ENCODE measurements around the gene C20orf144.
"Not testable (repeated sequence)": the region's sequence is repeated elsewhere in the genome, so short reads cannot be mapped to it uniquely, and the experiment has no call there.

The C20orf144 gene

GRCh38 chr20:33698966-33699365, 36.8 kb downstream of the C20orf144 start:
- not testable (repeated sequence) for DNase-seq

DNA sequence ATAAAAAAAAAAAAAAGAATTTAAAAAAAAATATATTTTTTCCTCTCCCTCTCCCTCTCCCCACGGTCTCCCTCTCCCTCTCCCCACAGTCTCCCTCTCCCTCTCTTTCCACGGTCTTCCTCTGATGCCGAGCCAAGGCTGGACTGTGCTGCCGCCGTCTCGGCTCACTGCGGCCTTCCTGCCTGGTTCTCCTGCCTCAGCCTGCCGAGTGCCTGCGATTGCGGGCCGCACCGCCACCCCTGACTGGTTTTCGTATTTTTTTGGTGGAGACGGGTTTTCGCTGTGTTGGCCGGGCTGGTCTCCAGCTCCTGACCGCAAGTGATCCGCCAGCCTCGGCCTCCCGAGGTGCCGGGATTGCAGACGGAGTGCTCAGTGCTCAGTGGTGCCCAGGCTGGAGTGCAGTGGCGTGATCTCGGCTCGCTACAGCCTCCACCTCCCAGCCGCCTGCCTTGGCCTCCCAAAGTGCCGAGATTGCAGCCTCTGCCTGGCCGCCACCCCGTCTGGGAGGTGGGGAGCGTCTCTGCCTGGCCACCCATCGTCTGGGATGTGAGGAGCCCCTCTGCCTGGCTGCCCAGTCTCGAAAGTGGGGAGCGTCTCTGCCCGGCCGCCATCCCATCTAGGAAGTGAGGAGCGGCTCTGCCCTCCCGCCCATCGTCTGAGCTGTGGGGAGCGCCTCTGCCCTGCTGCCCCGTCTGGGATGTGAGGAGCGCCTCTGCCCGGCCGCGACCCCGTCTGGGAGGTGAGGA, 38.7 kb downstream of the C20orf144 start:
- DNase-seq = not testable (repeated sequence)

DNA sequence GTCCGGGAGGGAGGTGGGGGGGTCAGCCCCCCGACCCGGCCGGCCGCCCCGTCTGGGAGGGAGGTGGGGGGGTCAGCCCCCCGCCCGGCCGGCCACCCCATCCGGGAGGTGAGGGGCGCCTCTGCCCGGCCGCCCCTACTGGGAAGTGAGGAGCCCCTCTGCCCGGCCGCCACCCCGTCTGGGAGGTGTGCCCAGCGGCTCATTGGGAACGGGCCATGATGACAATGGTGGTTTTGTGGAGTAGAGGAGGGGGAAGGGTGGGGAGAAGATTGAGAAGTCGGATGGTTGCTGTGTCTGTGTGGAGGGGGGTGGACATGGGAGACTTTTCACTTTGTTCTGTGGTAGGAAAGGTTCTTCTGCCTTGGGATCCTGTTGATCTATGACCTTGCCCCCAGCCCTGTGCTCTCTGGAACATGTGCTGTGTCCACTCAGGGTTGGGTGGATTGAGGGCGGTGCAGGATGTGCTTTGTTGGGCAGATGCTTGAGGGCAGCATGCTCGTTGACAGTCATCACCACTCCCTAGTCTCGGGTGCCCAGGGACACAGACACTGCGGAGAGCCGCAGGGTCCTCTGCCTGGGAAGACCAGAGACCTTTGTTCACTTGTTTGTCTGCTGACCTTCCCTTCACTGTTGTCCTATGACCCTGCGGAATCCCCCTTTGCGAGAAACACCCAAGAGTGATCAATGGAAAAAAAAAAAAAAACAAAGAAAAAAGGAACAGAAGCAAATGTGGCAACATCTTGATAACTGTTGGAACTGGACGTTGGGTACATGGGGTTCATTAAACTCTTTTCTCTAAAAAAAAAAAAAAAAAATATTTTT, 39.7 kb downstream of the C20orf144 start:
- DNase-seq = no peak

DNA sequence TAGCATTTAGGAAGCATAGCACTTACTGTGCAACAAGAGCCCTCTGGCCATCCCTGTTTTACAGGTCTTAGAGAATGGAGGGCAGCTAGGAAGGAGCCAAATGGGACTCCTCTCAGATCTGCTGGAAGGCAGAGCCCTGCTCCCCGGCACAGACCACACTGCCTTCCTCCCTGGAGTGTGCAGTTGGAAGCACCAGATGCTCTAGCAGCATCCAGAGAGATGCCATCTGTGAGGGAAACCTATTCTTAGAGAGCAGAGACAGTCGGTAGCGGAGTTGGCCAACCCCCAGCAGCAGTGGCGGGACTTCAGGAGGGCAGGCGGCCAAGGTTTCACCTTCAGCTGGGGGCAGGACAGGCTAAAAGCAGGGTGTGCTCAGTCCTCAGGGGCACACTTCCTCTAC, 40.7 kb downstream of the C20orf144 start:
- DNase-seq = no peak

DNA sequence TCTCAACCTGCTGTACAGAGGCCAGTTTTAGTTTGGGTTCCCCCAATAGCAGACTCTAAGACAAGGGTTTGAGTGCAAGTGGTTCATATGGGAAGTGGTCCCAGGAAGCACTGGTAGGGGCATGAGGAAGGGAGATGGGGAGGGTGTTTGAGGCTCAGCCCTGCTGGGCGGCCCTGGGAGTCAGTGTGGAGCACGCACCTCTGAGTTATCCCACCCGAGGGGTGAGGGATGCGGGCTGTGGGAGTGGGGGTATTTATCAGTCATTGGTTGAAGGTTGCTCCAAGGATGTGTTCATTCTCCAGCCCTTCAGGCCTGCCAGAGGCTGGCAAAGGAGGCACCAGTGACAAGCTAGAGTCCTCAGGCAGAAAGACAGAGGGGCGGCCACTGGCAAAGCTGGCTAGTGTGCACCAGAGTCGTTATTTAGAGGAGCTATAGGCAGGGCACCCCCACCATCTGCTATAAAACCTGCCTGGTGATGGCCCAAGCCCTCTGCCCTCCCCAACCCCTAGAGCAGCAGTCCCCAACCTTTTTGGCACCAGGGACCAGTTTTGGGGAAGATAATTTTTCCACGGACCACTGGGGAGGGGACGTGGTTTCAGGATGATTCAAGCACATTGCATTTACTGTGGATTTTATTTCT, 41.5 kb downstream of the C20orf144 start:
- no peak for DNase-seq

DNA sequence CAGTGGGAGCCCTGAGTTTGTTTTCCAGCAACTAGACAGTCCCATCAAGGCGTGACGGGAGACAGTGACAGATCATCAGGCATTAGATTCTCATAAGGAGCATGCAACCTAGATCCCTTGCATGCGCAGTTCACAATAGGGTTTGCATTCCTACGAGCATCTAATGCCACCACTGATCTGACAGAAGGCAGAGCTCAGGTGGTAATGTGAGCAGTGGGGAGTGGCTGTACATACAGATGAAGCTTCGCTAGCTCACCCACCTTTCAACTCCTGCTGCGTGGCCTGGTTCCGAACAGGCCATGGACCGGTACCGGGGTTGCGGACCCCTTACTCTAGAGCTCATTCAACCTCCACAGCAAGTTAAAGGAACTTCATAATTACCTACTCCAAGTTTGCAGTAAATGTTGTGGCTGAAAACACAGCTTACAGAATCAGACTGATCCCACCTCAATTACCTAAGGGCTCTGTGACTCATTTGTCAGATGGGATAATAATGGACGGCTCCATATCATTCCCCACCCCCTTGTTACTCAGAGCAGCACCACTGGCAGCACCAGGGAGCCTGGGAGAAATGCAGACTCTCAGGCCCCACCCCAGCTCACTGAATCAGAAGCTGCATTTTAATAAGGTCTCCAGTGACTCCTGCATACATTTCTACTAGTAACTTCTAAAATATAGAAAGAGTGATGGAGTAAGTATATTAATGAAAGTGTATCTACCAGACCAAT, 42.2 kb downstream of the C20orf144 start:
- DNase-seq = no peak

DNA sequence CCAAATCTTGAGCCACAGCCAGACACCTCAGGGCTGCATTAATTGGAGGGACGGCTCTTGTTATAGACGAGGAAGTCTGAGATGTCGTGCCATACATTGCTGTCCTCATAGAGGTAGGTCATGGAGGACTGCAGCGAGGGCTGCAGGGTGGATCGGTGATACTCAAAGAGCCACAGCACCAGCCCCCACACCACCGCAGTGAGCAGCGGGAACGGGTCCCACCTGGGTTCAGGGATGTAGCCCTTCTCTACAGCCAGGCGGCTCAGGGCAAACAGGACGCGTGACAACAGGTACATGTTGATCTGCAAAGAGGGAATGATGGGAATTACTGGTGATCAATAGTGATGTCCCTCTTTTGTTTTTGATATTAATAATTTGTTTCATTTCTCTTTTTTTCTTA, 45.5 kb downstream of the C20orf144 start:
- DNase-seq = no peak

DNA sequence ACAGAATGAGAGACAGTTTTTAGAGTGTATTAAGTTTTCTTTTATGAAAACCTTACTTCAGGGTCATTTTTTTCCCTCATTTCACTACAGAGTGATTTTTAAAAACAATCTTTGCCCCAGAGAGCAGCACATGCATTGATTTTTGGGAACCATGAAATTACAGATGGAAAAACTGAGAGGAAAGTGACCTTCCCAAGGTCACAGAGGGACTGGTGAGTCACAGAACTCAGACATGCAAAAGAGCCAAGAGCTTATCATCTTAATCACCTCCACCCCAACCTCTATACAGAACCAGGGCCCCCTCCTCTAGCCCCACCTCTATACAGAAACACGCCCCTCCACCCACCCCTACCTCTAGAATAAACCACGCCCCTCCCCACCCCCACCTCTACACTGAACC, 47.3 kb downstream of the C20orf144 start:
- DNase-seq = no peak

- DNase-seq = no peak
Measured at GRCh38 chr20:33709905-33710541, 47.9 kb downstream of the C20orf144 start.

GRCh38 chr20:33710681-33711445, 48.7 kb downstream of the C20orf144 start:
- DNase-seq = no peak

DNA sequence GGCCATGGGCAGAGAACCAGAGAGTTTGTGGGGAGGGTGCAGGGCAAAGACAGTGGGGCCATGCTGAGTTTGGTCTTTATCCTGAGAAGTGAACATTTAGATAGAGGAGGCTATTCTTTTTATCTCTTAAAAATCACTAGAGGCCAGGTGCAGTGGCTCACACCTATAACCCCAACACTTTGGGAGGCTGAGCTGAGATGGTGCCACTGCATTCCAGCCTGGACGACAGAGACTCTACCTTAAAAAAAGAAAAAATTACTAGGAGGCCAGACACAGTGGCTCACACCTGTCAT, 49.3 kb downstream of the C20orf144 start:
- no peak for DNase-seq
